RWPE2 (cell line): ENCODE measurements around the gene SLC1A2.
A peak's percentile ranks its signal among the peaks of the same experiment; 100 is the strongest.

Source experiments
- ATAC-seq: fragments of 200-7000 bp; cut with Tn5 transposase; 3 replicates; pipeline ENCODE4 v1.9.1; 2021; ENCODE audit warnings: low read depth
- DNase-seq: peaks from one replicate; pipeline ENCODE4 v3.0.0-alpha.2; 2020; ENCODE audit warnings: low spot score
- H3K27ac ChIP-seq: fragments of 450-650 bp; 2 replicates; pipeline ENCODE4 v1.5.1; 2017; ENCODE audit warnings: mild to moderate bottlenecking; ENCODE audit not compliant: poor library complexity, severe bottlenecking
- H3K27me3 ChIP-seq: fragments of 250-450 bp; sonication (Bioruptor Pico); 2 replicates; pipeline ENCODE4 v1.5.1; 2021; ENCODE audit warnings: mild to moderate bottlenecking, moderate library complexity; ENCODE audit not compliant: insufficient read depth, poor library complexity, severe bottlenecking
- H3K36me3 ChIP-seq: fragments of 250-450 bp; sonication (Bioruptor Pico); 2 replicates; pipeline ENCODE4 v1.5.1; 2020; ENCODE audit warnings: low read depth, mild to moderate bottlenecking, moderate library complexity
- H3K4me1 ChIP-seq: fragments of 250-450 bp; sonication (Bioruptor Pico); 2 replicates; pipeline ENCODE4 v1.5.1; 2021; ENCODE audit warnings: mild to moderate bottlenecking, moderate library complexity; ENCODE audit not compliant: insufficient read depth, poor library complexity, severe bottlenecking
- H3K4me3 ChIP-seq: fragments of 250-450 bp; sonication (Bioruptor Pico); 2 replicates; pipeline ENCODE4 v1.5.1; 2021; ENCODE audit warnings: mild to moderate bottlenecking, moderate library complexity; ENCODE audit not compliant: severe bottlenecking
- H3K9me3 ChIP-seq: fragments of 250-450 bp; sonication (Bioruptor Pico); 2 replicates; pipeline ENCODE4 v1.5.1; 2021; ENCODE audit warnings: mild to moderate bottlenecking, moderate library complexity; ENCODE audit not compliant: severe bottlenecking
- CTCF ChIP-seq: fragments of 450-650 bp; IDR thresholded peaks from one replicate; pipeline ENCODE4 v1.5.1; 2017; ENCODE audit warnings: mild to moderate bottlenecking, moderate library complexity; ENCODE audit not compliant: poor library complexity, severe bottlenecking

SLC1A2 gene

GRCh38 chr11:35366798-35367197 lies 52.6 kb downstream of the SLC1A2 start:
- ATAC-seq (no peak), DNase-seq (no peak)
- Histone ChIP-seq H3K4me1 (peaks cover 16% of the 10 kb centered on the region), H3K36me3 (no peaks in the 10 kb centered on the region), H3K4me3 (no peak overlapping the region), H3K9me3 (no peaks in the 10 kb centered on the region), H3K27ac (no peak overlapping the region), H3K27me3 (no peaks in the 10 kb centered on the region)
- no peak for TF ChIP-seq CTCF

GRCh38 chr11:35365961-35366360 lies 53.4 kb downstream of the SLC1A2 start:
- ATAC-seq, result no peak
- no peak for TF ChIP-seq CTCF

GRCh38 chr11:35365395-35365794 lies 54.0 kb downstream of the SLC1A2 start:
- Histone ChIP-seq H3K36me3 (no peaks in the 10 kb centered on the region), H3K4me3 (no peak overlapping the region), H3K4me1 (peaks cover 16% of the 10 kb centered on the region), H3K27me3 (no peaks in the 10 kb centered on the region), H3K27ac (no peak overlapping the region), H3K9me3 (no peaks in the 10 kb centered on the region)
- no peak for DNase-seq
- no peak for TF ChIP-seq CTCF
- no peak for ATAC-seq

More at GRCh38 chr11:35365961-35366360, 53.4 kb downstream of the SLC1A2 start:
- no peaks in the 10 kb centered on the region for H3K27me3 ChIP-seq
- H3K27ac ChIP-seq, result no peak overlapping the region
- no peaks in the 10 kb centered on the region for H3K36me3 ChIP-seq
- no peaks in the 10 kb centered on the region for H3K9me3 ChIP-seq
- H3K4me3 ChIP-seq, result no peak overlapping the region
- peaks cover 16% of the 10 kb centered on the region for H3K4me1 ChIP-seq
- DNase-seq, result no peak

- Histone ChIP-seq H3K27me3 (no peaks in the 10 kb centered on the region), H3K4me1 (peaks cover 16% of the 10 kb centered on the region), H3K27ac (peak overlapping the region; percentile 35), H3K4me3 (no peak overlapping the region), H3K36me3 (no peaks in the 10 kb centered on the region), H3K9me3 (no peaks in the 10 kb centered on the region)
- DNase-seq, result peak; percentile 72
- peak; percentile 95 for ATAC-seq
- no peak for TF ChIP-seq CTCF
Observed at GRCh38 chr11:35363854-35364780, 55.2 kb downstream of the SLC1A2 start.
